ENCODE results near the gene MAST4. TPM values are rescaled to one million over a fixed set of nuclear protein-coding genes. Genes with fewer than 3 reads are reported as not detected.

MAST4 gene
- total RNA-seq, 1 donor from 2014 or later, result 55.2 TPM

DNA sequence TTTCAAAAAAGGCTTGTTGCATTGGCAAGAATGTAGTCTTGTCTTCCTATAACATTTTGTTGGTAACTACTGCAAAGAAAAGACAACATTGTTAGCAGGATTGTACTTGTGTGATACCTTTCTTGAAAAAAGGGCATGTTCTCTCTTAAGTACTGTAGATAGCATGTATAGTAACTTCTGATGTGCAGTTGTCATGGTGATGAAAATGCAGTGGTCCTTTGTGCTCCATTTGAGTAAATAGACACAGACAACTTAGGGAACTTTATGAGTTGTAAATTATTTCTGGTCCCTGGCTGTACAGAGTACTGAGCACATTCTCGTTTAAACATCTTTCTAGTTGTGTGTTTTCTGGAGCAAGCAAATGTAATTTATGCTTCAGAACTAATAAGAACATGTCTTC is 497.1 kb downstream of the MAST4 start:
- TF ChIP-seq, protein P1, sequence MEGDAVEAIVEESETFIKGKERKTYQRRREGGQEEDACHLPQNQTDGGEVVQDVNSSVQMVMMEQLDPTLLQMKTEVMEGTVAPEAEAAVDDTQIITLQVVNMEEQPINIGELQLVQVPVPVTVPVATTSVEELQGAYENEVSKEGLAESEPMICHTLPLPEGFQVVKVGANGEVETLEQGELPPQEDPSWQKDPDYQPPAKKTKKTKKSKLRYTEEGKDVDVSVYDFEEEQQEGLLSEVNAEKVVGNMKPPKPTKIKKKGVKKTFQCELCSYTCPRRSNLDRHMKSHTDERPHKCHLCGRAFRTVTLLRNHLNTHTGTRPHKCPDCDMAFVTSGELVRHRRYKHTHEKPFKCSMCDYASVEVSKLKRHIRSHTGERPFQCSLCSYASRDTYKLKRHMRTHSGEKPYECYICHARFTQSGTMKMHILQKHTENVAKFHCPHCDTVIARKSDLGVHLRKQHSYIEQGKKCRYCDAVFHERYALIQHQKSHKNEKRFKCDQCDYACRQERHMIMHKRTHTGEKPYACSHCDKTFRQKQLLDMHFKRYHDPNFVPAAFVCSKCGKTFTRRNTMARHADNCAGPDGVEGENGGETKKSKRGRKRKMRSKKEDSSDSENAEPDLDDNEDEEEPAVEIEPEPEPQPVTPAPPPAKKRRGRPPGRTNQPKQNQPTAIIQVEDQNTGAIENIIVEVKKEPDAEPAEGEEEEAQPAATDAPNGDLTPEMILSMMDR (IDR thresholded peaks at IDR 0.05), result no peak
- no peaks in the 10 kb centered on the region for H3K27me3 ChIP-seq
- H3K27ac ChIP-seq, result peak overlapping the region in 1 of 2 donors; percentile 85
- H3K4me1 ChIP-seq, result peaks cover 8 to 32% of the 10 kb centered on the region in 2 donors
- intact Hi-C loops (cut with DNase I), result loop anchor here (2.0 to 5.0 kb wide), 2 partner anchors 91 to 104 kb away; no protein-coding TSS in a partner anchor
- no peaks in the 10 kb centered on the region for H3K36me3 ChIP-seq
- H3K4me3 ChIP-seq, result no peak overlapping the region
- no peaks in the 10 kb centered on the region for H3K9me3 ChIP-seq
- DNase-seq (ENCODE audit: low spot score in 2 of 2), result no peak

DNA sequence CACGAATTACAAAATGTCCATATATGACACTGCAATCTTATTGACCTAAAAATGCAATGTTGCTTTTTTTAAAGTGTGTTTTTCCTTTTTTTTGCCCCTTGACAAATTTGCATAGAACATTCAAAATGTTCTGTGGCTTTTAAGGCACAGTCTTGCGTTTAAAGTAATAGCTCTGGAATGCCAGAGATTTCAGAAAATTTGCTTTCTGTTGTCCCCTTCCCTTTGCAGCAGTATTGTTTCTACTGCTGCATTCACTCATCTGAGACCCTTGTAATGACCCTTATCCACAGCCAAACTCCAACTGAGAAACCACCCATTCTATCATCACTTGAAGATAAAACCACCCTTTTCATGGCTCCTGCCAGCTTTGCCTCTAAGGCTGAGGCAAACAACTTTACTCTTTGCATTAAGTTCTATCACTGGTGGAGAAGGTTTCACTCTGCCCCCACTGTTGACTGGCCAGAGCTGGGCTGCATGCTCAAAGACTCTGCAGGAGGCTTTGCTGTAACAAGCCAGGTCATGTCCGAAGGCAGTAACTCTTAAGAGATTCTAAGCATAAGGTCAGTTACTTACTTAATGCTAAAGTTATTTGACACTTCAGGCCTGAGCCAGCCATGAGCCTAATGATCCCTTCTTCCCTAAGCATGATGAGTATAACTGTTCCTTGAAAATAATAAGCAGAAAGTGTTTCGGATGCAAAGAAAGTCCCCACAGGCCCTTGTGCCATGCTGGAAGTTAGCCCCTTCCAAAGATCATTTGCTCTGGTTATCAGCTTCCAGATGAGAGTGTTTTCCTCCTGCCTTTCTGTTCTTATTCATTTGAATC is 498.5 kb downstream of the MAST4 start:
- Histone ChIP-seq H3K36me3 (no peaks in the 10 kb centered on the region), H3K4me1 (peaks cover 8 to 32% of the 10 kb centered on the region in 2 donors), H3K27me3 (no peaks in the 10 kb centered on the region), H3K9me3 (no peaks in the 10 kb centered on the region), H3K4me3 (peak overlapping the region; percentile 9 to 15), H3K27ac (peak overlapping the region; percentile 68 to 85)
- no peak for DNase-seq (ENCODE audit: low spot score in 2 of 2)
- intact Hi-C loops (cut with DNase I), result loop anchor here (5.0 kb wide), 1 partner anchor 92 kb away; no protein-coding TSS in a partner anchor
- TF ChIP-seq, protein P1 (IDR thresholded peaks at IDR 0.05), result no peak

DNA sequence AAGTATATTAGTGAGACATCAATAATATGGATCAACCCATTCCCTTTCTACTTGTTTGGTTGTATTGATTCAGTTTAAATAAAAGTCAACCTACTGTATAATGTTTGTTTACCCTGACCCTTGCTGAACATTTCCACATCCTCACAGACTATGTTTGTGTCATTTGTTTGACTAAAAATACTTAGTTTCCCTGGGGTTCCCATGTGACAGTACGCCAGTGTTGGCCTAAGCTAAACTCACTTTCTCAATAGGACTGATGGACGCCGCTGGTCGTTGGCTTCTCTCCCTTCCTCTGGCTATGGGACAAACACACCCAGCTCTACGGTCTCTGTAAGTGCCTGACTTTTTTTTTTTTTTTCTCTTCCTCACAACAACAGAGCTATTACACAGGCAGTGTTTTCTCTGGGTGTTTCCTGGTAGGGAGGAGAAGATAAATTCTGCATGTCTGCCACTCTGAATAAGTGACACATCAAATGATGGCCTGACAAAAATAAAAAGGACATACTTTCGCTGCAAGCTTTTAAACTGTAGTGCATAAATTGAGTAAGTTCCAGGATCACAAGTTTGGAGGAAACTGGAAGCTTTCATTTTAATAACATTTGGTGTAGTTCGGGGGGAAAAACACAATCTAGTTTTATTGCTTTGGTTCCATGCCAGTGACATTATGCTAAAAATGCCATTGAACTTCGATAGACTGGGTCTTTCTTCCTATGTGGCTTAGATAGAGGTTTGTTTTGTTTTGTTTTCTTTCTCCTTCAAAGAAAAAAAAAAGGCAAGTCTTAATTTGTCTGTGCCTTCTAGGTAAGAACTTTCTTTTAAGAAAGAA is 499.4 kb downstream of the MAST4 start:
- Histone ChIP-seq H3K36me3 (peaks cover 0 to 2% of the 10 kb centered on the region in 2 donors), H3K27me3 (no peaks in the 10 kb centered on the region), H3K4me3 (peak overlapping the region; percentile 9 to 15), H3K9me3 (no peaks in the 10 kb centered on the region), H3K27ac (peak overlapping the region; percentile 68 to 85), H3K4me1 (peaks cover 8 to 32% of the 10 kb centered on the region in 2 donors)
- intact Hi-C loops (cut with DNase I), result no loop called here
- TF ChIP-seq, protein P1 (IDR thresholded peaks at IDR 0.05), result no peak
- DNase-seq (ENCODE audit: low spot score in 2 of 2), result peak; percentile 38 to 86

DNA sequence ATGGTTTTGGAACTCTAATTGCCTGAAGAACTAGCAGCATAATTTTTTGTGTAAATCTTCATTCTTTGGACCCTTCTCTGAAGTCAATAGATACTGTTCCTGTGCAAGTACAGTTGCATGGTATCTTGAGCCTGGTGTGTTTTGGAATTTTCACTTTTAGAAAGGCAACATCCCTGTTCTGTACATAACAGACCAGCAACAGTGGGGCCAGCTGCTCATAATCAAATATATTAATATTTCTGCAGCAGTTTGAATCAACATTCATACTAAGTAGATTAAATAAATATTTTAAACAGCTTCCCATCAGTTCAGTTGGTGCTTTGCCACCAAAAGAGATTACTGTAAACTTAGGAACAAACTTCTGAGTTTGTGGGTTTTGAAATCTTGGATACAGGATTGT is 502.5 kb downstream of the MAST4 start:
- no peak overlapping the region for H3K4me3 ChIP-seq
- TF ChIP-seq, protein P1 (IDR thresholded peaks at IDR 0.05), result no peak
- H3K27ac ChIP-seq, result no peak overlapping the region
- H3K4me1 ChIP-seq, result peaks cover 5 to 19% of the 10 kb centered on the region in 2 donors
- no peak for DNase-seq (ENCODE audit: low spot score in 2 of 2)
- H3K36me3 ChIP-seq, result peaks cover 5 to 23% of the 10 kb centered on the region in 2 donors
- H3K27me3 ChIP-seq, result no peaks in the 10 kb centered on the region
- intact Hi-C loops (cut with DNase I), result no loop called here
- no peaks in the 10 kb centered on the region for H3K9me3 ChIP-seq

DNA sequence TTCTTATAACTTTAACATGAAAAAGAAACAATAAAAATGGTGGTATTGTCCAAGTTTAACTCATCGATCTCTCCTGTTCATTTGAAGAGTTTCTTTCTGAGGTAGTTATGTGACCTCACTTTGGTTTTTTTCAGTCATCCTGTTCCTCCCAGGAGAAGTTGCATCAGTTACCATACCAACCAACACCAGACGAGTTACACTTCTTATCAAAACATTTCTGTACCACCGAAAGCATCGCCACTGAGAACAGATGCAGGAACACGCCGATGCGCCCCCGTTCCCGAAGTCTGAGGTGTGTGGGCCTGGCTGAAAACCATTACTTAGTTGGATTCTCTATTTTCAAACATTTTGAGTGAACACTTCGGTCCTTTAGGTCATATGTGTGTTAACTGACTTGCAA is 504.1 kb downstream of the MAST4 start:
- H3K4me1 ChIP-seq, result peaks cover 0 to 9% of the 10 kb centered on the region in 2 donors
- intact Hi-C loops (cut with DNase I), result no loop called here
- H3K4me3 ChIP-seq, result no peak overlapping the region
- H3K27me3 ChIP-seq, result no peaks in the 10 kb centered on the region
- peaks cover 8 to 36% of the 10 kb centered on the region in 2 donors for H3K36me3 ChIP-seq
- DNase-seq (ENCODE audit: low spot score in 2 of 2), result no peak
- H3K27ac ChIP-seq, result no peak overlapping the region
- H3K9me3 ChIP-seq, result no peaks in the 10 kb centered on the region
- TF ChIP-seq, protein P1 (IDR thresholded peaks at IDR 0.05), result no peak
